ENCODE data around the gene EMC8.
"Not testable (repeated sequence)": the region's sequence is repeated elsewhere in the genome, so short reads cannot be mapped to it uniquely, and the experiment has no call there.

Gene EMC8

DNA sequence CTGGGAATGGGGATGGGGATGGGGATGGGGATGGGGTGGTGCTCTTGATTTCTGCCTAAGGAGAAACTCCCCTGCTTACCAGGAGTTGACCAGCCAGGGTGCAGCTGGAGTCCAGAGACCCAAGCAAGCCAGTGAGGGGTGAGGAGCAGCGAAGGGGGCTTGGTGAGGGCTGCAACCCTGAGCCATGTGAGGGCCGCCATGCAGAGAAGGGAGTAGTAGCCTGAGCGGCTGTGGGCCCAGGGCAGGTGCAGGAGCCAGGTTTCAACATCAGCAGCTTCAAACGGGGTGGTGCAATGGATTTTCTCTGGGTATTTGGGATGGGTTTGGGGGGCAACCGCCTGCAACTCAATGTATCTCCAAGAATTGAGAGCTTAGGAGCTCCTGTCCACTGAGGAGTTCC lies 35.4 kb upstream of the EMC8 start:
- no peak for DNase-seq

DNA sequence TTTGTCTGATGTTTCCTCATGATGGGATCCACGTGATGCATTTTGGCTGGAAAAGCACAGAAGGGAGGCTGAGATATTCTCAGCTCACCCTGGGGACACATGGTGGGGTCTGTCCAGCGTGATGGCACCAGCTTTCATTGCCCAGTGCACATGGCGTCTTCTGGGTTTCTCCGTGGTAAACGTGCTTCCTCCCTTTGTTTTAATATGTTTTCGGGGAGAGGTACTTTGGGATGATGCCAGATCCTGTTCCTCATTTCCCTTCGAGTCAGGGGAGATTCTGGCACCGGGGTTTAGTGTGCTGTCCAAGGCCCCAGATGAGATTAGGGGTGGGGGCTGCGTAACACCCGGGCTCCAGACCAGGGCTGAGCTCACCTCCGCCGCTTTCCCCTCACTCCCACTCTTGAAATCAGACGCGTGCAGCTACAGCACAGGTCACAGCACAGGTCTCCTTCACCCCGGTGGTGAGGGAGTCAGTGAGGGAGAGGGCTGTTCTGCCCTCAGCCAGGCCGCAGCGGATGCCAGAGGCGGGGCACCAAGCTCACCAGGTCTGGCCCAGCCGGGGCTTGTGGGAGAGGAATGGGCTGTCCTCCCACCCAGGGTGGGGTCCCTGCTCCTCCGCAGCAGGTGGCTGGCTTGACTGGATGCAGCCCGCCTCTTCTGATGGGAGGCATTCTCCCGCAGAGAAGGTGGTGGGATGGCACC lies 34.0 kb upstream of the EMC8 start:
- no peak for DNase-seq

DNA sequence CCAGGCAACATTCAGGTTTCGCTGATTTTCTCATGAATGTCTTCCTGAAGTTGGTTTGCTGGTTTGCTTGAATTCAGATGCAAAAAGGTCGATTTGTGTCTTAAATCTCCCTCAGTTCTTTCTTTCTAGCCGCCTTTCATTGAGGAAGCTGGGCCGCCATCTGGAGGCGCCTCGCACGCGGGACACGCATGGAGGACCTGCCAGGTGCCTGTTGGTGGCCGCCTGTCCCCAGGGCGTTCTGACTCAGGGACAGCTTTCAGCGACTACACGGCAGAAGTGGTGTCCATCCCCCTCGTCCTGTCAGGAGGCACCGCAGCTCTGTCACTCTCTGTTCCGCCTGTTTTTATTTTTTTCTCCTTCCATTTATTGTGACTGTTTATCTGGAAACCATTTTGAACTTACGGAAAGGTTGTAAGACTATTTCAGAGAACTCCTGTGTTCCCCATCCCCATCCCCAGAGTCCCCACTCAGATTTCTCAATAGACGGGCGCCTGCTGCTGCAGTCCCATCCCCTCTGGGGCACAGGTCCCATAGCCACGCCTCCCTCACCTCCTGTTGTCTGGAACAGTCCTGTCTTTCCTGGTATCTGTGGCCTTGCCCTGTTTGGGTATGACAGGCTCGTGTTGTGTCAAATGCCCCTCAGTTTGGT lies 33.4 kb upstream of the EMC8 start:
- no peak for DNase-seq

DNA sequence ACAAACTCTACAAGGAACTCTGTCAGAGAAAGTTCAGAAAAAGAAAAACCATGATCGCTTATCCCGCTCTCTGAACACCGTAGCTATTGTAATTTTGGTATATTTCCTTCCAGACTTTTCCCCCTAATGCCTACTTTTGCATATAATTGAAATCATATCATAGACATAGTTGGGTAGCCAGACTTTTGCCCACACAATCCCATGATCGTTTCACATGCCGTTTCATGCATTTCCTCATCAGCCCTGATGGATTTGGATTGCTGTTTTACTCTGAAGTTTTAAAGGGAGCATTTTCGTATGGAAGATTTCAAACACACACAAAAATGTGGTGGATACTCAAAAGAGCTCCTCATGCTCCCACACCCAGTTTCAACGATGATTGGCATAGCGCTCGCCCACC lies 31.5 kb upstream of the EMC8 start:
- no peak for DNase-seq

DNA sequence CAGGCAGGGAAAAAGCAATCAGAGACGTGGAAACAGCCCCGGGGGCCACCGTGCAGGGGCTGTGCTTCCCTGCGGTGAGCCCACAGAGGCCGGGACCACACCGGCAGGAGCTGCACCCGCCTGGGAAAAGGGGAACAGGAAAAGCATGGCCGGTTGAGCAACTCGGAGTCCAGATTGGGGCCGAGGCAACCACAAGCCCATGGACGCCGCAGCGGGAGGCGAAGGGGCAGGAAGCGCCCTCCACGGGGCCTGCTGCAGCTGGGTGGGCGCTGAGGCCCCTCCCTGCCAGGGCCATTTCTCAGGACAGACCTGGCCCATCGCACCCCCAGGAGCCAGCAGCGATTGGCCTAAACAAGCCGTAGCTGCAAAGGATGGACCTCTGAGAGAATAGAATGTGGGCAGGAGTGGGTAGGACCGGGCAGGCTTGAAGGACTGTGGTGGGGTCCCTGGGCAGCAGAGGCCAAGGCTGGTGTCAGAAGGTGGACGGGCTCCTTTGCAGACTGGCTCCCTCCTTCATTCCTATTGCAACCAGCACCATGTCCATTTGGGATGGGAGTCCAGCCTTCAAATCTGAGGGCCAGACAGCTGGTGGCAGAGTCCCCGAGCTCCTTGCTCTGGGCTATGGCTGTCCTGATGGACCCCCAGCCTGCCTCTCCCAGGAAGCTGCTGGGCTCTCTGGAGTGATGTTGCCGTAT lies 30.6 kb upstream of the EMC8 start:
- DNase-seq, result no peak

DNA sequence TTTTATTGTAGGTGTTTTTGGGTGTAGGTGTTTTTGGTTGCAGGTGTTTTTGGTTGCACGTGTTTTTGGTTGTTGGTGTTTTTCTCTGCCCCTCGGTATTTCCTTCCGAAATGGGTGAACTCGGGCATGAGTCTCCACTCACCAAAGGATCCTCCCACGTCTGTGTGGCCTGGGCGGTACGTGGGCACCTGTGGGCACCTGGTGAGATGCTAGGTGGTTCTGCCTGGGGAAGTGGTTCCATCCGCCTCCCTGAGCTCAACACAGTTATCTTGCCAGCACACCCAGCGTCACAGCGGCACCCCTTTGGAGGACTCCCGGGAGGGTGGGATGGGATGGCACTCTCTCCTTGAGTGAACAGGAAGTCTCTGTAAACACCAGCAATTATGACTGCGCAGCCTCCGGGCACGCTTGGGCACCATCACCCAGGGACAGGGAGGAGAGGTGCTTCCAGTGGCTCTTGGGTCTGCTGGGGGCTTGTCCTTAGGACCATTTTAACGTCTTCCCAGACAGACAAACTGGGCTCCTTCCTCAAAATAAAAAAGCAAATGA lies 29.9 kb upstream of the EMC8 start:
- no peak for DNase-seq

DNA sequence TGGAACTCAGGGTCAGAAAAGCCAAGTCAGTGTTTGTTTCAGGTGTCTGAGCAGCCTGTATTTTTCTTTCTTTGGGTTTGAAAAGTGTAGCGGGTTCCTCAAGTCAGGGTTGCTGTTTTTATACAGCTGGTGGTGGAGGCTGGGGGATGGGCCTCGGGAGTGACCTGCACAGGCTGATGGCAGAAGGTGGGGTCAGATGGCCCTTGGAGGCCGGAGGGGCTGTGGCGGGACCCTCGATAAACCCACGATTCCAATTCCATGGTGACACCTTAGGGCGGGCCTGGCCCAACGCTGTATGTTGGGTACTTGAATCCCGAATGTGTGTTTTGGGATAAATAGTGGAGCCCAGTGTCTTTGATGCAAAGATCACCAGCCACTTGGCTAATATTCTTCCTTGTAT lies 28.8 kb upstream of the EMC8 start:
- DNase-seq, result no peak

DNA sequence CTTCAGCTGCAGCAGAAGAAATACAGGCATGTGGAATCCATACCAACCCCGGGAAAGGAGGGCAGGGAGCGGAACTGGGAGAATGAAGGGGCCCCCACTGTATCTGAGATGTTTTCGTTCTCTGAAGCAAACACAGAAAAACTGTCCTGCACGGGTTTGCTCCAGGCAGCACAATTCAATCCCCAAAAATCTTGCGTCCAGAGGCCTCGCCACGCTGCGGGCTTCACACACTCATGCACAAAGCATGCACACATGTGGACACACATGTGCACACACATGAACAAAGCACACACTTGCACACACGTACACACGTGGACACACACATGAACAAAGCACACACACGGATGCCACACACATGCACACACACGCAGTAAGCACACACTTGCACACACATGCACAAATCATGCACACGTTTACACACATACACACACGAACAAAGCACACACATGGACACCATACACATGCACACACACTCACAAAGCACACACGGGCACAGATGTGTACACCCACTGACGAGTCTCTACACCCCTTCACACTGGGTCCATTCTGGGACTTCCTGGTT lies 27.4 kb upstream of the EMC8 start:
- no peak for DNase-seq

DNA sequence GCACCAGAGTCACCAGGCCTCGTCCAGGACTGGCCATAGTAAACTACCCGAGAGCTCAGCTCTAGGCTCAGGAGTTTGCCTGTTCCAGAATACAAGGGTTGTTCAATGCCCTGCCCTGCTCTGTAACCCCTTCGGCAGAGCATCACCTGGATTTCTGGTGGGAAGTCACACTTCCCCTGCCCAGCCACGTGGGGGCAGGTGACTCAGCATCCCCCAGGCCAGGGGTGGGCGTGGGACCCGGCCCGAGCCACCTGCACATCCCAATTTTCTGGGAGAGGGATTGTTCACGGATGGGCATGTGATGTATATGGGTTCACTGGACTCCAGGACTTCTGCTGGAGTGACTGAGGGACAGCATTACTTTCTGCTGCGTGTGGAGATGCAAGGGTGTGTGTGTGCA lies 26.0 kb upstream of the EMC8 start:
- DNase-seq, result no peak

DNA sequence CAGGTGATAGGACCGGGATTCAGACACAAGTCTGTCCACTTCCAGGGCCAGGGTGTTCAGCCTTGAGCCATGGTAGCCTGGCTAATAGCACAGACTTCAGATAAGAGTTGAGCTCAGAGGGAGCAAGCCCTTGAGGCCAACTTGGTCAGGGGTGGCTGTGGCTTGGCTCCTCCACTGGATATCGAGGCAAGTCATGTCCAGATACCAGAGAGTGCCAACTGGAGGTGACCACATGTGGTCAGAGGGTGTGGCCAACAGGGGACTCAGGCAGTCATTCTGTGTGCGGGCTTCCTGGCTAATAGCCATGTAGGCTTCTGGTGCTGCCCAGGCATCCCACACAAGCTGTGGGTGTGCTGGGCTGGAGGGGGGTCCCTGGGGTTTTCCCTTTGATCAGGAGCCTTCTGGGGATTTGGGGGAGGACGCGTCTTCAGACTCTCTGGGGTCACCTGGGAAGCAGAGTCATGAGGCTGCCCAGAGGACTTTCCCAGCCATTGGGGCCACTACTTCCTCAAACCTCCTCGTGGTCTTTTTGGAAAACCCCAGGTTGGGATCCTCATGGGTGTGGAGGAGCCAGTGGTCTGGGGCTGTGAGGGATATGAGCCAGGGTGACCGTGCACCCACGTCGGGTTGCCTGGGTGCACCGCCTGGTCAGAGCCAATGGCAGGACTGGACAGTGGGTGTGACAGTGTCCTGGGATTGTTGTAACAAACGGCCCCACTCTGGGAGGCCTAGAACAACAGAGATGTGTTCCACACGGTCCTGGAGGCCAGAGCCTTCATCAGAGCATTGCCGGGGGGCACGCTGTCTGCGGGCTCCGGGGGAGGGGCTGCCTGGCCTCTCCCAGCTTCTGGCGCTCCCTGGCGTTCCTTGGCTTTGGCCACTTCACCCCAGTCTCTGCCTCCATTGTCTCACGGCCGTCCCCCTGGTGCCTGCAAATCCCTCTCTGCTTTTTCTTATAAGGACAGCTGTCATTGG lies 25.1 kb upstream of the EMC8 start:
- no peak for DNase-seq

DNA sequence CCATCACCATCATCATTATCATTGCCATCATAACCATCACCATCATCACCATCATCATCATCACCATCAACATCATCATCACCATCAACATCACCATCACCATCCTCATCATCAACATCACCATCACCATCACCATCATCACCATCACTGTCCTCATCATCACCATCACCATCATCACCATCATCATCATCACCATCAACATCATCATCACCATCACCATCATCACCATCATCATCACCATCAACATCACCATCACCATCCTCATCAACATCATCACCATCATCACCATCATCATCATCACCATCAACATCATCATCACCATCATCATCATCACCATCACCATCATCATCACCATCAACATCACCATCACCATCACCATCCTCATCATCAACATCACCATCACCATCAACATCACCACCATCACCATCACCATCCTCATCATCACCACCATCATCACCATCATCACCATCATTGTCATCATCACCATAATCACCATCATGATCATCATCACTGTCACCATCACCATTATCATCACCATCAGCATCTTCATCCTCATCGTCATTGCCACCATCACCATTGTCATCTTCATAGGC lies 24.1 kb upstream of the EMC8 start:
- no peak for DNase-seq

DNA sequence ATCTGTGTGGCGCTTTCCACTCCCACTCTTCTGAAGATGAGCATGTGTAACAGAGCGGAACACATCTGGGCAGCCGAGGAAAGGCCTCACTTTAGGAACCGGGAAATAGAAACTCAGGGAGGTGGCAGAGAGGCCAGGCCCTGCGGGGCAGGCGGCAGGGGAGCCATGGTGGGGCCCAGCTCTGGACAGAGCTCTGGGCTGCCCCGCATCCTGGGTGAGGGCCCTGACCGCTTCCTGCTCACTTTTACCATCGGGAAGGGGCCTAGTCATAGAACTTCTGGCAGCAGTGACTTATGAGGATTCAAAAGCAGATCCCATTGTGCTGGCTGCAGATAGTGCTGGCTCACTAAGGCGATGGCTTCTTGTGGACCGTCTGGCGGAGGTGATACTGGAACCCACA lies 22.8 kb upstream of the EMC8 start:
- no peak for DNase-seq

DNA sequence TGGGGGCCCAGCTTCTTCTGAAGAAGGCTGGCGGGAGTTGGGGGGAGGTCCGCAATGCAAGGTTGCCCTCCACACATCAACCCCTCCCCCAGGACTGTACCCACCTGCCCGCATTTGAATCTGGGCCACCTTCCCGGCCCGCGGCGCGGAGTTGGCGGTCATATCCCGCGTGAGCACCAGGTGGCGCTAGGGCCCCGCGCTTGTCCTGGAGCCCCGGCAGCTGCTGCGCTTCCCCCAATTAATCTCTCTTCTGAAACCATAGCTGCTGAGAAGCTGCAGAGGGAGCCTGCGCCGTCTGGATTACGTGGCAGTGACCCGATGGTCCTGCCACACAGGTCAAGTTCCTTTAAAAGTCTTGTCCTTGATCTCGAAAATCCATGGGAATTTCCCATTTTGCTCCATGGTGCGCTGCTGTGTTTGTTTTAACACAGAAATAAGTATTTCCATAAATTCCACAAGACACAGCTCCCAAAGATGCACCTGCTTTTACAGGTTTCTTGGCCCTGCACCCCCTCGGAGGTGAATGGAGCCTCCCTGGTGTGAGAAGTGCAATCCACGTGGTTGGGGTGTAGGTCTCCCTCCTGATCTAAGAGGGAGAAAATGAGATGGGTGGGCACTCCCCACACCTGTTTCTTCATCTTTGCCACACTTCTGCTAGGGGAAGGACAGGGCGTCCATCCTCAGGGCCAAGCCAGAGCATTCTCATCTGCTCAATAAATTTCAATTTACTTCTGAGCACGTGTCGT lies 22.2 kb upstream of the EMC8 start:
- peak; percentile 66 for DNase-seq

DNA sequence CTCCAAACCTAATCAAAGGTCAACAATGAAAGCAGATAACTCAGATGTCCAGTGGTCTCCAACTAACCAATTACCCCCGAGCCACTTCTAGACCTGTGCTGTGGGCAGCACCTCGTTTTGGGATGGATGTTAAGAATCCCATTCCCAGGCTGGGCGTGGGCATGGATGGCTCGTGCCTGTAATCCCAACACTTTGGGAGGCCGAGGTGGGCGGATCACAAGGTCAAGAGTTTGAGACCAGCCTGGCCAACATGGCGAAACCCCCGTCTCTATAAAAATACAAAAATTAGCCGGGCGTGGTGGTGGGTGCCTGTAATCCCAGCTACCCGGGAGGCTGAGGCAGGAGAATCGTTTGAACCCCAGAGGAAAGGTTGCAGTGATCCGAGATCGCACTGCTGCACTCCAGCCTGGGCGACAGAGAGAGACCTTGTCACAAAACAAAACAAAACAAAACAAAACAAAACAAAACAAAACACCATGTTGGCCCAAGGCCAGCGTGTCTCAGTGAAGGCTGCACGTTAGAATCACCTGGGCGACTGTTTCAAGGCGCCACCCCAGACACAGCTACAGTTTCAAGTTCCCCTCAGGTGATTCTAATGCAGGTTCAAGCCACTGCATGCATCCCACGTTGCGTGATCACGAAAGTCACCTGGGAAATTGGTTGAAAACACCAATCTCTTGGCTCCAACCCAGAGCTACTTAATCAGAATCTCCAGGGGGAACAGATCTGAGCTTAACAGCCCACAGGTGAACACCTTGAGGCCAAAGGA lies 21.4 kb upstream of the EMC8 start:
- no peak for DNase-seq

DNA sequence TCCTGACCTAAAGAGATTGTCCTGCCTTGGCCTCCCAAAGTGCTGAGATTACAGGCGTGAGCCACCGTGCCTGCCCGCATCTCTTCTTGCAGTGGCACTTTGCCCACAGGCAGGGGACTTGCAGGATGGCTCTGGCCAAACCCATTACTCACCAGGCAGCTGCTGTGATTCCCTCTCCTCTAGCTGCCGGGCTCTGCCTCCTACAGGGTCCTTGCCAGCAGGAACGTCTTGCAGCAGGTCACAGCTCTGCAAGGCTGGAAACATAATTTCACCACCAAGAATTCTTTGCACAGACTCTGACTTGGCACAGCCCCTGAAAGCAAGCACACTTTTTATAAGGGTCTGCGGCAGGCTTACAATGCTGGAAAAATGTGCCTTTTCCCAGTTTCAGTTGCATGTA lies 20.4 kb upstream of the EMC8 start:
- DNase-seq, result no peak

DNA sequence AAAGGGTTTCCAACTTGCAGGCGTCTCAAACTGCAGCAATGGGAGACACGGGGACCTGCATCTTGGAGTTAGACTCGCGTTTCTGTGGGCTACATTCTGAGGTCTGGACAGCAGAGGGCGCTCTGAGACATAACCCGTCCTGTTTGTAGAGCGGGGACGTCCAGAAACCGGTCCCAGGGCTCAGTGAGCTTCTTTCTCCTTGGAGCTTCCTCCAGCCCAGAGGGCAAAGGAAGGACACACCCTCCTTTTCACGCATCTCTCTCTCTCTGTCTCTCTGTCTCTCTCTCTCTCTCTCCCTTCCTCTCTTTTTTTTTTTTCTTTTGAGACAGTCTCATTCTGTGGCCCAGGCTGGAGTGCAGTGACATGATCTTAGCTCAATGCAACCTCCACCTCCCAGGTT lies 19.9 kb upstream of the EMC8 start:
- peak; percentile 64 for DNase-seq

DNA sequence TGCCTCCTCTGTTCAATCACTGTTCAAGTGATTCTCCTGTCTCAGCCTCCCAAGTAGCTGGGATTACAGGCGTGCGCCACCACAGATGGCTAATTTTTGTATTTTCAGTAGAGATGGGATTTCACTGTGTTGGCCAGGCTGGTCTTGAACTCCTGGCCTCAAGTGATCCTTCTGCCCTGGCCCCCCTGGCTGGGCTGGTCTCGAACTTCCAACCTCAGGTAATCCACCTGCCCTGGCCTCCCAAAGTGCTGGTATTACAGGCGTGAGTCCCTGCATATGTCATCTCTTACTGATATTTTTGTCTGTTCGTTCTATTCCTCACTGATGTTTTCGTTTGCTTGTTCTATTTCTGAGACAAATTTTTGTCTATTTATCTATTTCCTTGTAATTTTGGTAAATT lies 17.9 kb upstream of the EMC8 start:
- DNase-seq, result not testable (repeated sequence)

DNA sequence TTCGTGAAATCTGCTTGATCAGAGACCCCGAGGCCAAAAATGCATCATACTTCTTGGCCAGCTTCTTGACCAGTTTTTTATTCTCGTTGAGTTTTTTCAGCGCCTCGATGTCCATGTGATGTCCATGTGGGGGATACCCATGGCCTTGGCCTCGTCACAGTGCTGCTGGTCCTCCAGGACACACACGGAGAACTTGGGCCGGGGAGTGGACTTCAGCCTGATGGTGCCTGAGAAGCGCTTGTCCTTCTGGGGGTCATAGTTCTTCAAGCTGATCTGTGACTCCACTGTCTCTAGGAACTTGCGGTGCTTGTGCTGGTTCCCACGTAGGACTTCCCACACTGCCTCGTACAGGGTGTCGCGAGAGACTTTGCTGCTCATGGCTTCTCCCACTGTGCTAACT lies 16.8 kb upstream of the EMC8 start:
- no peak for DNase-seq

DNA sequence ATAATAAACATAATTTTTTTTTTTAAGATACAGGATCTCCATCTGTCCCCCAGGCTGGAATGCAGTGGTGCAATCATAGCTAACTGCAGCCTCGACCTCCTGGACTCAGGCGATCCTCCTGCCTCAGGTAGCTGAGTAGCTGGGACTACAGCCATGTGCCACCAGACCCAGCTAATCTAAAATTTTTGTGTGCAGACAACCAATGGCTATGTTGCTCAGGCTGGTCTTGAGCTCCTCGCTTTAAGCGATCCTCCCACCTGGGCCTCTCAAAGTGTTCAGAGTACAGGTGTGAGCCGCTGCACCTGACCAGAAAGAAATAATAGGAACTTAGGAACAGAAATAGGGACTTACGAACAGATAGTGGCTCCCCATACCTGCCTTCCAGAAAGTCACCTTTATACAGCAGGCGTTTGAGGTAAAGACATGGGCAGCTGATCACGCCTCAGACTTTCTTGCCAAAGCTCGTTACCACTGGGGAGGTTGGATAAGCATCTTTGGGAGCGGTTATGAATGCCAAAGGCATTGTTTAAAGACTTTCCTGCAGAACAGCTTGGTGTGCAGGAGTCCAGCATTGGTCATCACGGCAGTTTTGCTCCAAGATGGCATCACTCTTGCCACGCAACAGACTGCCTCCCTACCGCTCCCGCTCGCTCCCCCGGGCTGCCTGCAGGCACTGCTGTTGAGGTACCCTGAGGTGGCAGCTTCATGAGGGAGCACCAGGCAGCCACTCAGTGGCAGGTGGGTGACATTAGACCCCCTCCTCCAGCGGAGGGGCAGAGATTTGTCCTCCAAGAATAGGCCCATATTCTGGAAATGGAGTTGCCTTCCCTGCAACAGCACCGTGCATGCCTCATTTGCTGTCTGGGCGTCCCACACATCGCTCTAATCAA lies 13.7 kb upstream of the EMC8 start:
- no peak for DNase-seq

Data from fibroblast of skin of right quadriceps (primary cell).